ENCODE results near the gene SHBG.
"Not testable (repeated sequence)": the region's sequence is repeated elsewhere in the genome, so short reads cannot be mapped to it uniquely, and the experiment has no call there.

DNA sequence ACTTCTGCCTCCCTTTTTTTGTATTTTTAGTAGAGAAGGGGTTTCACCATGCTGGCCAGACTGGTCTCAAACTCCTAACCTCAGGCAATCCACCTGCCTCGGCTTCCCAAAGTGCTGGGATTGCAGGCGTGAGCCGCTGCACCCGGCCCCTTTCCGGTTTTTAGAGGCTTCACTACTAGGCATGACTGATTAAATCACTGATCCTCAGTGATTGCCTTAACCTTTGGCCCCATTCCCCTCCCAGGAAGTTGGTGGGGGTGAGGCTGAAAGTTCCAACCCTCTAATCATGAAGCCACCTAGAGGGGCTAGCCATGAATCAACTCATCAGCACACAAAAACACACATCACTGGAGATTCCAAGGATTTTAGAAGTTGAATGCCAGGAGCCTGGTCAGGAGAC, 32.4 kb upstream of the SHBG start:
- TF ChIP-seq CTCF, POLR2A (IDR thresholded peaks at IDR 0.05): not testable (repeated sequence)

Measured in Peyer's patch (tissue), 4 donors.